Gastrocnemius medialis (tissue), 4 donors: Measurements from ENCODE around the gene CCNT1.

Experiments used
- CTCF ChIP-seq, 5 experiments: fragments of 450-650 bp in 3 of 5; fragments of 200-600 bp in 2 of 5; sonication (generic) in 2 of 5; IDR thresholded peaks in 4 of 5; conservative IDR thresholded peaks in 1 of 5; 1 replicate in 4 of 5; 2 replicates in 1 of 5; pipeline ENCODE4 v1.5.1; 2016 to 2019; ENCODE audit warnings: antibody characterized with exemption in 5 of 5, mild to moderate bottlenecking in 3 of 5, moderate library complexity in 3 of 5
- POLR2A ChIP-seq, 2 donors: fragments of 450-650 bp; IDR thresholded peaks; one replicate each; pipeline ENCODE4 v1.6.1; 2017; ENCODE audit warnings: antibody characterized with exemption in 2 of 2, mild to moderate bottlenecking in 2 of 2, moderate library complexity in 2 of 2

DNA sequence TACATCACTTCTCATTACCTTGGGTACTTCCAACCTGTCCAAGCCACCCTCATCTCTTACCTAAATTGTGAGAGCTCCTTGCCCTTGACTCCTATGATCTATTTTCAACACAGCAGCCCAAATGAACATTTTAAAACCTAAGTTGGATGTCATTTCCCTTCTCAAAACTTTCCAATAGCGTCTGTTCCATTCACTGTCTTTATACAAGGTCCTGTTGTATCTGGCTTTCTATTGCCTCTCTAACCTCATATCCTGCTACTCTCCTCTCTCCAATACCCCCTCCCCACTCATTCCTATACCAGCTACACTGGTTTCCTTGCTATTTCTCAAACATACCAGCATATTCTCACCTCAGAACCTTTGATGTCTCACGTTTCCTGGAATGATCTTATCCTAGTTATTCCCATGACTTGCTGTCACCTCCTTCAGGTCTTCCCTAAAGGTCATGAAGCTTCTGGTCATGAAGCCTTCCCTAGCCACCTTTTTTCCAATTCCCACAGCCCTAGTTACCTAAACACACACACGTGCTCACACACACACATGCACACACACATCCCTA lies 30.4 kb downstream of the CCNT1 start:
- TF ChIP-seq POLR2A (IDR thresholded peaks at IDR 0.05) (no peak), CTCF (IDR thresholded peaks at IDR 0.05 in 4 of 5, conservative IDR thresholded peaks at IDR 0.05 in 1 of 5) (no peak)
